ENCODE measurements around the gene ZNF557.

Gene ZNF557

DNA sequence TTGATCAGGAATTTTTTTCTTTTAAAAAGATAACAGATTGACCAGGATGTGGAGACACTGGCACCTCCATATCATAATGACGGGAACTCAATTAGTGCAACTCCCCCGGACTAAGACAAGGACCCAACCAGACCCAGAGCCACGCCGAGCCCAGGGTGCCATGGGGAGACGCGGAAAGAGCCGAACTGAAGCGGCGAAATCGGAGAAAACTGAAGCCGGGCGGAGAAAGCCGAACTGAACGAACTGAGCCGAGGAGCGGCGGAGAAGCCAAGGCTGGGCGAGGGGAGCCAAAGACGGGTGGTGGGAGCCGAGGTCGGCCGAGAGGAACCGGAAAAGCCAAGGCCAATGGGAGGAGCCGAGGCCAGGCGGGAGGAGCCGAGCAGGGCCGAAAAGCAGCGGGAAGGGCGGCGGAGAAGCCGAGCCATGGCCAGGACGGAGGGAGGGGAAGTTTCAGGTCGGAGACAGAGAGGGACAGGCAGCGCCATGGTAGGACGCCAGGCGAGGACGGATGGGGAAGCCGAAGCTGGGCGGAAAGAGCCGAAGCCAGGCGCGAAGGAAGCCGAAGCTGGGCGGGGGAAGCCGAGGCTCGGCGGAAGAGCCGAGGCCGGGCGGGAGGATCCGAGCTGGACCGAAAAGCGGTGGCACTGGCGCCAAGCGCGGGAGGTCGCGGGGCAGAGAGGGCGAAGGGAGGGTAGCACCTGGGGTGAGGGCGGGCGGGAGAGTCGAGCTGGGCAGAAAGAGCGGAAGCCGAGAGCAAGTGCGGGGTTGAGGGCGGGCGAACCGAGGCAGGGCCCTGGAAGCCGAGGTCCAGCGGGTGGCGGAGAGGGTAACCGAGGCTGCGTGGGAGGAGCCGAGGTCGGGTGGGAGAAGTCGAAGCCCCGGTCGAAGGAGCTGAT lies 29.4 kb downstream of the ZNF557 start:
- TF ChIP-seq, protein P1, sequence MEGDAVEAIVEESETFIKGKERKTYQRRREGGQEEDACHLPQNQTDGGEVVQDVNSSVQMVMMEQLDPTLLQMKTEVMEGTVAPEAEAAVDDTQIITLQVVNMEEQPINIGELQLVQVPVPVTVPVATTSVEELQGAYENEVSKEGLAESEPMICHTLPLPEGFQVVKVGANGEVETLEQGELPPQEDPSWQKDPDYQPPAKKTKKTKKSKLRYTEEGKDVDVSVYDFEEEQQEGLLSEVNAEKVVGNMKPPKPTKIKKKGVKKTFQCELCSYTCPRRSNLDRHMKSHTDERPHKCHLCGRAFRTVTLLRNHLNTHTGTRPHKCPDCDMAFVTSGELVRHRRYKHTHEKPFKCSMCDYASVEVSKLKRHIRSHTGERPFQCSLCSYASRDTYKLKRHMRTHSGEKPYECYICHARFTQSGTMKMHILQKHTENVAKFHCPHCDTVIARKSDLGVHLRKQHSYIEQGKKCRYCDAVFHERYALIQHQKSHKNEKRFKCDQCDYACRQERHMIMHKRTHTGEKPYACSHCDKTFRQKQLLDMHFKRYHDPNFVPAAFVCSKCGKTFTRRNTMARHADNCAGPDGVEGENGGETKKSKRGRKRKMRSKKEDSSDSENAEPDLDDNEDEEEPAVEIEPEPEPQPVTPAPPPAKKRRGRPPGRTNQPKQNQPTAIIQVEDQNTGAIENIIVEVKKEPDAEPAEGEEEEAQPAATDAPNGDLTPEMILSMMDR (IDR thresholded peaks at IDR 0.05; ENCODE audit: low read length, missing control alignments): no peak
- peak; percentile 93 for DNase-seq (ENCODE audit: low read depth)
- peak overlapping the region; percentile 76 for H3K4me3 ChIP-seq (replicated peaks; ENCODE audit: low read depth, low read length)

DNA sequence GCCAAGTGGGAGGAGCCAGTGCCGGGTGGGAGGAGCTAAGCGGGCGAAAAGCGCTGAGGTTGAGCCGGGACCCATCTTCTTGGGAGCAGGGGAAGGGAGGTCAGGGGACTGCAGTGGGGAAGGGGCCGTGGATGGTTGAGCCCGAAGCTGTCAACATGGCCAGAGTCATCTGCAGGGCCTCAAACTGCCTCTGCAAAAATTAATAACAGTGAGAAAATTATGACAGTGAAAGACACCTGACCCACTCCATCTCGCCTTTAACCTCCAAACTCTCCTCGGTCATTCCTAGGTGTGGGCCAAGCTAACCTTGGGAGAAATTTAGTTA lies 30.1 kb downstream of the ZNF557 start:
- DNase-seq (ENCODE audit: low read depth): no peak
- TF ChIP-seq, protein P1 (IDR thresholded peaks at IDR 0.05; ENCODE audit: low read length, missing control alignments): no peak
- peak overlapping the region; percentile 76 for H3K4me3 ChIP-seq (replicated peaks; ENCODE audit: low read depth, low read length)

DNA sequence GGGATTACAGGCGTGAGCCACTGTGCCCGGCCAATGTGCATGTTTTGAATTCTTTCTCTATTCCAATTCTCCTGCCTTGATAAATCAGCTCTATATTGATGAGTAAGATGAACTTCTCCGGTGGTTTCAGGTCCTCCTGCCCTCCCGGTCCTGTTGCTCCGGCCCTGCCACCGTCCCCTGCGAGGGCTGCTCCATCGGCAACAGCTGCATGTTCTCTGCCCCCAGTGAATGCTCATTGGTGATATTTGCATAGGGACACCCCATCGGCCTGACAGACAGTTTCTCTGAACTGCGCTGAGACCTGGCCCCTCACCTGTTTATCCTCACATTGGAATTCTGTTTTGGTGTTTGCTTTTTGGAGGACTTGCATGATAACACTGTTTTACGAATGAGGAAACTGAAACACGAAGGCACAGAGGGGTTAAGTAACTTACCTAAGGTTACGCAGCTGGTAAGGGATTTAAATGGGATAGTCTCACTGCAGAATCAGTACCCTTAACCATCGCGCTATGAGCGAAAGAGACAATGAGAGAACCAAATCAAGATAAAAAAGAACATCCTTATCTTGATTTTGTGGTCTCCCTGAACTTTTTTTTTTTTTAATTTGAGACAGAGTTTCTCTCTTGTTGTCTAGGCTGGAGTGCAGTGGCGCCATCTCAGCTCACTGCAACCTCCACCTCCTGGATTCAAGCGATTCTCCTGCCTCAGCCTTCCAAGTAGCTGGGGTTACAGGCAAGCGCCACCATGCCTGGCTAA lies 32.2 kb downstream of the ZNF557 start:
- H3K4me3 ChIP-seq (replicated peaks; ENCODE audit: low read depth, low read length): no peak overlapping the region
- no peak for DNase-seq (ENCODE audit: low read depth)
- TF ChIP-seq, protein P1 (IDR thresholded peaks at IDR 0.05; ENCODE audit: low read length, missing control alignments): no peak

DNA sequence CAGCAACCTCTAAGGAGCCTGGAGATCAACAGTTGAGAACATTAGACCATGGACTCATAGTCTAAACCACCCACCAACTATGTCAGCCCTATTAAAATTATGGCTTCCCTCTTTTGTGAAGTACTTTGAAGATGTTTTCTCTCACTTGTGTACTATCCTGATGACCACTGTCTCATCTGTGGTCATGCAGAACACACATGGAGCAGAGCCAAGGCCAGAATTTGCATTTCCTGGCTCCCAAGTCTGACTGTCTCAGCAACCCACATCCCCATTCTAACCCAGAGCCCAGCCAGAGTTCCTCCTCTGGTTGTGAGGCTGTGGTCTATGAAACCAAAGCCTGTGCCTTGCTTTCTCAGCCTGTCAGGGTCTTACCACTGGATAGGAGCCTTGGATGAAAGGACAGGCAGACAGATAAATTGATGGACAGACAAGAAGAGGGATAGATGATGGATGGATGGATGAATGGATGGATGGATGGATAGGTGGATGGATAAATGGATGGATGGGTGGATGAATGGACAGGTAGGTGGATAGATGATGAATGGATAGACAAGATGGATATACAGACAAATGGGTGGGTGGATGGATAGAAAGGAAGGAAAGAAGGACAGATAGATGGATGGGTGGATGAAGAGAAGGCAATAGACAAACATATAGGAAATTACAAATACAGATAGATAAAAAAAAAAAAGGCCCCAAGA lies 35.4 kb downstream of the ZNF557 start:
- DNase-seq (ENCODE audit: low read depth): no peak
- TF ChIP-seq, protein P1 (IDR thresholded peaks at IDR 0.05; ENCODE audit: low read length, missing control alignments): no peak

DNA sequence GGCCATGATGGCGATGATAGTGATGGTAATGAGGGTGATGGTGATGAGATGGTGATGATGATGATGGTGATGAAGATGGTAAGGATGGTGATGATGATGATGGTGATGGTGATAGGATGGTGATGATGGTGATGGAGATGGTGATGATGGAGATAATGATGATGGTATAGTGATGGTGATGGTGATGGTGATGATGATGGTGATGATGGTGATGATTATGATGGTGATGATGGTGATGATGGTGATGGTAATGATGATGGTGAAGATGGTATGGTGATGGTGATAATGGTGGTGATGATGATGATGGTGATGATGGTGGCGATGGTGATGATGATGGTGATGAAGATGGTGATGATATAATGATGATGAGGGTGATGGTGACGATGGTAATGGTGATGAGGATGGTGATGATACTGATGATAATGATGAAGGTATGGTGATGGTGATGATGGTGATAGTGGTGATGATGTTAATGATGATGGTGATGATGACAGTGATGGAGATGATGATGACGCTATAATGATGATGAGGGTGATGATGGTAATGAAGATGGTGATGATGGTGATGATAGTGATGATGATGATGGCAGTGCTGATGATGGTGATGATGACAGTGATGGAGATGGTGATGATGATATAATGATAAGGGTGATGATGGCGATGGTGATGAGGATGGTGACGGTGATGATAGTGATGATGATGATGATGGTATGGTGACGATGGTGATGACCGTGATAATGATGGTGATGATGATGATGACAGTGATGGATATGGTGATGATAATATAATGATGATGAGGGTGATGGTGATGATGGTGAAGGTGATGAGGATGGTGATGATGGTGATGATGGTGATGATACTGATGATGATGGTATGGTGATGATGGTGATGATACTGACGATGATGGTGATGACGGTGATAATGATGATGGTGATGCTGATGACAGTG lies 37.5 kb downstream of the ZNF557 start:
- TF ChIP-seq, protein P1 (IDR thresholded peaks at IDR 0.05; ENCODE audit: low read length, missing control alignments): no peak
- no peak for DNase-seq (ENCODE audit: low read depth)
- no peak overlapping the region for H3K4me3 ChIP-seq (replicated peaks; ENCODE audit: low read depth, low read length)

More for the DNA sequence above, 35.4 kb downstream of the ZNF557 start:
- no peak overlapping the region for H3K4me3 ChIP-seq (replicated peaks; ENCODE audit: low read depth, low read length)

All from fibroblast of pulmonary artery (primary cell).